IPS-20b (cell line): ENCODE measurements around the gene MYO18A.

Source experiments
- H3K27ac ChIP-seq: one replicate; pipeline ENCODE4 v1.5.1; 2013; ENCODE audit warnings: low read length
- H3K27me3 ChIP-seq: 2 replicates; pipeline ENCODE4 v1.6.1; 2013; ENCODE audit warnings: mild to moderate bottlenecking, low read length, inconsistent platforms; ENCODE audit not compliant: insufficient read depth
- H3K36me3 ChIP-seq: 2 replicates; pipeline ENCODE4 v1.6.1; 2013; ENCODE audit warnings: low read depth, mild to moderate bottlenecking, inconsistent platforms, low read length, moderate library complexity; ENCODE audit not compliant: insufficient read depth
- H3K4me1 ChIP-seq: 2 replicates; pipeline ENCODE4 v1.6.1; 2013; ENCODE audit warnings: mild to moderate bottlenecking, control low read depth, inconsistent platforms, low read length, moderate library complexity; ENCODE audit not compliant: insufficient read depth
- H3K4me3 ChIP-seq: 2 replicates; pipeline ENCODE4 v1.5.1; 2013; ENCODE audit warnings: mild to moderate bottlenecking, low read length, inconsistent platforms
- H3K9ac ChIP-seq: 2 replicates; pipeline ENCODE4 v1.6.1; 2013; ENCODE audit warnings: low read depth, mild to moderate bottlenecking, inconsistent platforms, low read length, moderate library complexity
- H3K9me3 ChIP-seq: 2 replicates; pipeline ENCODE4 v1.6.1; 2013; ENCODE audit warnings: mild to moderate bottlenecking, low read depth, low read length, inconsistent platforms; ENCODE audit not compliant: insufficient read depth

MYO18A gene

DNA sequence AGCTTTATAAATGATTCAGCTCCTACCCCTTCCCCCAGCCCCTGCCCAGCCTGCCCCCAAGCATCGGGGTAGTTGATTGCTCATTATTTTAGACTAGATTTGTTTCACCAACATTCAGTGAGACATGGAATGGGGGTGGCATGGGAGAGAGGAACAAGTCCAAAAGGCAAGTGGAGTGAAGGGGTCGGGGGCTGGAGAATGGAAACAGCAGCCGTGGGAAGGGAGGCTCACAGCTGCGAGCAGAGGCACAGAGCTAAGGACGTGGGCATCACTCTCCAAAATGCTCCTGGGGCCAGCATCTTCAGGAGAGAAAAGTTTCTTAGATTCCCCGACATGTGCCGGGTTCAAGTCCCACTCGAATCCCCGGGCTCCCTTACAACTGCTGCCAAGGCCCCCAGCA is 118.0 kb downstream of the MYO18A start:
- Histone ChIP-seq H3K4me3 (no peak overlapping the region), H3K27me3 (no peaks in the 10 kb centered on the region), H3K9ac (no peak overlapping the region; the same call in 1 of the 2 replicates), H3K9me3 (no peaks in the 10 kb centered on the region), H3K36me3 (no peaks in the 10 kb centered on the region), H3K27ac (no peak overlapping the region), H3K4me1 (peaks cover 31% of the 10 kb centered on the region)

DNA sequence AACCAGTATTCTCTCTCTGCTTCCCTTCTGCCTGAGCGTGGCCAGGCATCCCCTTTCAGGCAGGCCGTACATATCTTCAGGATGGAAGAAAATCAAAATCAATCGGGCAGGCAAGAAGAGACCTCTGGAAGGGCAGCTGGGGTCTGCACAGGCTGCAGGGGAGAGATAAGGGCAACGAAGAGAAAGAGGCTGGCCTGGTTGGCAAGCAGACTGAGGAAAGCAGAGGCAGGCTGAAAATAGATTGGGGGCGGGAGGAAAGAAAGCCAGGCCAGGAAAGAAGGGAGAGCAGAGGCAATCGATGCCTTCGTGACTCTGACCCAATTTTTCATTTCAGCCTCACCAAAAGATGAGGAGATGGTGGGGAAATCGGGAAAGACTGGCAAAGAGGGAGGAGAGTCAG is 119.2 kb downstream of the MYO18A start:
- peaks cover 31% of the 10 kb centered on the region for H3K4me1 ChIP-seq
- H3K9me3 ChIP-seq, result no peaks in the 10 kb centered on the region
- H3K4me3 ChIP-seq, result no peak overlapping the region
- peak overlapping the region; percentile 44; the same call in 1 of the 2 replicates for H3K9ac ChIP-seq
- no peaks in the 10 kb centered on the region for H3K36me3 ChIP-seq
- H3K27me3 ChIP-seq, result no peaks in the 10 kb centered on the region
- H3K27ac ChIP-seq, result no peak overlapping the region

DNA sequence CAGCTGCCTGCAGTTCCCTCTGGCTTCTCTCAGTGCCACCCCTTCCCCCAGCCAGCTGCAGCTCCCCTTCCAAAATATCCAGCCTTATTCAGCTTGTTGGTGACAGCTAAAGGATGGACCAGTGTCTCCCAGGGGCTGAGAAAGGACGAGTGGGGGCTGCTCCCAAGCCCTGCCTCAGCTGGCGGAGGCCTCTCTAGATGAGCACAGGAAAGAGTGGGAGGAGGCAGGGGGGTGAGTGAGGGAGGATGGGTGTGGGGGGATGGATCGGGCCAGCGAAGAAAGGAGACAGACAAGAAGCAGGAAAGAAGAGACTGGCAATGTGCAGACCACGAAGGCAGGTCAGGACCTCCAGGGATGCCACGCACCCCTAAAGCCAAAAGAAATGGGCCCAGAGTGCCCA is 119.7 kb downstream of the MYO18A start:
- Histone ChIP-seq H3K9me3 (no peaks in the 10 kb centered on the region), H3K36me3 (peaks cover 3% of the 10 kb centered on the region; the same call in 1 of the 2 replicates), H3K4me1 (peaks cover 31% of the 10 kb centered on the region), H3K27me3 (no peaks in the 10 kb centered on the region), H3K27ac (no peak overlapping the region), H3K9ac (peak overlapping the region; percentile 44; the same call in 1 of the 2 replicates), H3K4me3 (no peak overlapping the region)

DNA sequence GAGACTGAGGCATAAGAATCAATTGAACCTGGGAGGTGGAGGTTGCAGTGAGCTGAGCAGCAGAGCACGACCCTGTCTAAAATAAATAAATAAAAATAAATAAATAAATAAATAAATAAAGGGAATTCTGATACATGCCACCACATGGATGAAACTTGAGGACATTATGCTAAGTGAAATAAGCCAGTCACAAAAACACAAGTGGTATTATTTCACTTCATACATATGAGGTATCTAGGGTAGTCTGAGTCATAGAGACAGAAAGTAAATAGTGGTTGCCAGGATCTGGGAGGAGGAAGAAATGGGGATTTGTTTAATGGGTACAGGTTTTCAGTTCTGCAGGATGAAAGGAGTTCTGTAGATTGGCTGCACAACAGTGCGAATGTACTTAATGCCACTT is 120.9 kb downstream of the MYO18A start:
- peaks cover 31% of the 10 kb centered on the region for H3K4me1 ChIP-seq
- no peaks in the 10 kb centered on the region for H3K9me3 ChIP-seq
- H3K4me3 ChIP-seq, result no peak overlapping the region
- H3K27me3 ChIP-seq, result no peaks in the 10 kb centered on the region
- peaks cover 11% of the 10 kb centered on the region; the same call in 1 of the 2 replicates for H3K36me3 ChIP-seq
- no peak overlapping the region for H3K9ac ChIP-seq
- H3K27ac ChIP-seq, result no peak overlapping the region

DNA sequence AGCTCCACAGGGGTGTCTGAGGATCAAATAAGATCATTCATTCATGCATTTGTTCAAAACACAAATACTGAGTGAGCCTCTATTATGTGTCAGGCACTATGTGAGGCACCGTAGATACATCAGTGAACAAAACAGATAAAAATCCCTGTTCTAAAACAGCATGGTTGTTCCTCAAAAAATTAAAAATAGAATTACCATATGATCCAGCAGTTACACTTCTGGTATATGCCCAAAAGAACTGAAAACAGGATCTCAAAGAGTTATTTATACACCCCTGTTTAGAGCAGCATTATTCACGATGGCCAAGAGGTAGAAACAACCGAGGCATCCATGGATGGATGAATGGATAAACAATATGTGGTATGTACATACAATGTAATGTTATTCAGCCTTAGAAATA is 121.8 kb downstream of the MYO18A start:
- H3K4me3 ChIP-seq, result no peak overlapping the region

GRCh38 chr17:29057361-29057760 is 122.8 kb downstream of the MYO18A start:
- no peaks in the 10 kb centered on the region for H3K27me3 ChIP-seq
- H3K4me1 ChIP-seq, result peaks cover 24% of the 10 kb centered on the region
- no peak overlapping the region for H3K4me3 ChIP-seq
- H3K27ac ChIP-seq, result no peak overlapping the region
- H3K36me3 ChIP-seq, result peaks cover 11% of the 10 kb centered on the region; the same call in 1 of the 2 replicates
- no peak overlapping the region for H3K9ac ChIP-seq
- H3K9me3 ChIP-seq, result no peaks in the 10 kb centered on the region

More for the DNA sequence above, 121.8 kb downstream of the MYO18A start:
- Histone ChIP-seq H3K27me3 (no peaks in the 10 kb centered on the region), H3K4me1 (peaks cover 31% of the 10 kb centered on the region), H3K27ac (no peak overlapping the region), H3K9me3 (no peaks in the 10 kb centered on the region), H3K9ac (no peak overlapping the region), H3K36me3 (peaks cover 11% of the 10 kb centered on the region; the same call in 1 of the 2 replicates)

GRCh38 chr17:29054835-29055234 is 125.4 kb downstream of the MYO18A start:
- Histone ChIP-seq H3K9ac (no peak overlapping the region), H3K27me3 (no peaks in the 10 kb centered on the region), H3K4me1 (0 out of 2 replicates have a peak, but pooled peaks cover 5% of the 10 kb centered on the region), H3K9me3 (no peaks in the 10 kb centered on the region), H3K27ac (no peak overlapping the region), H3K4me3 (no peak overlapping the region), H3K36me3 (peaks cover 11% of the 10 kb centered on the region; the same call in 1 of the 2 replicates)

- H3K4me3 ChIP-seq, result no peak overlapping the region
- no peak overlapping the region for H3K27ac ChIP-seq
- no peak overlapping the region for H3K9ac ChIP-seq
- H3K36me3 ChIP-seq, result peaks cover 16% of the 10 kb centered on the region; the same call in 1 of the 2 replicates
- no peaks in the 10 kb centered on the region; the same call in 1 of the 2 replicates for H3K27me3 ChIP-seq
- H3K9me3 ChIP-seq, result no peaks in the 10 kb centered on the region
- H3K4me1 ChIP-seq, result peaks cover 15% of the 10 kb centered on the region
These were observed 128.5 kb downstream of the MYO18A start for GRCh38 chr17:29051731-29052130.

DNA sequence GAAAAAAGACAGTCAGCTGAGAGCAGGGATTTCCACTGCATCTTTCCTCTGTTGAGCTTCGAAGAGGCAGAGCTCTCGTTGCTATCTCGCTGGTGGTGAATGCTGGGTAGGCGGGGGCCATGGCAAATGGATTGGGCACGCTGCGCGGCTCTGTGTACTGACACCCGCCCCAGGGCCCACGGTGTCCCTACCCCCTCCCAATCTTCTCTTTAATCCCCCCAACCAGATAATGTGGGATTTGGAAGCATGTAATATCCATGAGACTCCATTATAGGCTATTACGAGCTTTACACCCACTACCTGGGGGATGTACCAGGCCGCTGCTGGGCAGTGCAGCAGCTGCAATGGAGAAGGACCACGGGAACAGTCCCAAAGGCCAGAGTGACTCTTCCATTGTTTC is 129.0 kb downstream of the MYO18A start:
- Histone ChIP-seq H3K9me3 (no peaks in the 10 kb centered on the region), H3K27ac (no peak overlapping the region), H3K4me1 (peaks cover 15% of the 10 kb centered on the region), H3K9ac (no peak overlapping the region), H3K27me3 (no peaks in the 10 kb centered on the region; the same call in 1 of the 2 replicates), H3K36me3 (peaks cover 18% of the 10 kb centered on the region; the same call in 1 of the 2 replicates), H3K4me3 (no peak overlapping the region)

DNA sequence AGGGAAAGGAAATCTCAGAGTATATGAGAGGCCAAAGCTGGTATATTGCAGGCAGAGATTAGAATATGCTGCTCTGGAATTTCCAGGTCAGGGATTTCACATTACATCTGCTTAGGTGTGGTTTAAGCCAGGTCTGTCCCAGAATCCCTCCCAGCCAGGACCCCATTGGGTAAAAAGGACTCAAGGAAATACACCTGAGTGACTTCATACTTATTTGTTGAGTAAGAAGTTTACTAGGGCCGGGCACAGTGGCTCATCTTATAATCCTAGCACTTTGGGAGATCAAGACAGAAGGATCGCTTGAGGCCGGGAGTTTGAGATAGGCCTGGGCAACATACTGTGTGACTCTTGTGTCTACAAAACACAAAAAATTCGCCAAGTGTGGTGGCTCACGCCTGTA is 130.0 kb downstream of the MYO18A start:
- no peak overlapping the region for H3K27ac ChIP-seq
- no peaks in the 10 kb centered on the region; the same call in 1 of the 2 replicates for H3K27me3 ChIP-seq
- H3K9ac ChIP-seq, result no peak overlapping the region
- H3K4me3 ChIP-seq, result no peak overlapping the region
- peaks cover 19% of the 10 kb centered on the region; the same call in 1 of the 2 replicates for H3K36me3 ChIP-seq
- no peaks in the 10 kb centered on the region for H3K9me3 ChIP-seq
- peaks cover 15% of the 10 kb centered on the region for H3K4me1 ChIP-seq

DNA sequence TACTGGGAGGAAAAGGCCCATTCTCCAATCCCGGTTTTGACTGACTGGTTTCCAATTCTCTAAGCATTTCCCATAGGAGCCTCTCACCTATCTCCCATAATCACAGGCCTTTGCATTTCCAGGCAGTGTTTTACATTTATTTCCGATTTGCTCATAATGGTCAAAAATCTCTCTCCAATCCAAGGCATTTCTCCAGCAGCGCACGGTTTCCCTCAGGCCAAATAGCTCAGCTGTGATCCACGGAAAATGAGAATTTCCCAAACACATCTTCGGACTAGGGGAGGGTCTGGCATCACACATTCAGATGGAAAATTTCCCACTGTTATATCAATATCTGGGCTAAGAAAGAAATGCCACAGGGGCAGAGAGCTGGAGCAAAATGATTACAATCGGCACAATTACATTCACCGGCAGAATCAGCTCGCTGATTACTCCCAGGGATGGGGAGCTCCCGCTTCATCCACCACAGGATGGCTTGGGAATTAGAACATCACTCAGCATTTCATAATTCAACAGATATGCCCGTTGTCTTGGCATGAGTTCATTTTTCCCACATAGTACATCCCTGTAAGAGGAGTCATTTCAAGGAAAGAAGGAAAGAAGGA is 130.6 kb downstream of the MYO18A start:
- H3K36me3 ChIP-seq, result peaks cover 13% of the 10 kb centered on the region; the same call in 1 of the 2 replicates
- peaks cover 15% of the 10 kb centered on the region for H3K4me1 ChIP-seq
- H3K27ac ChIP-seq, result no peak overlapping the region
- H3K9ac ChIP-seq, result no peak overlapping the region
- no peak overlapping the region for H3K4me3 ChIP-seq
- H3K27me3 ChIP-seq, result no peaks in the 10 kb centered on the region; the same call in 1 of the 2 replicates
- H3K9me3 ChIP-seq, result no peaks in the 10 kb centered on the region
